ENCODE results near the gene KIAA1958. TPM values are rescaled to one million over a fixed set of nuclear protein-coding genes. Genes with fewer than 3 reads are reported as not detected.

Gene KIAA1958
- total RNA-seq, 1 donor from 2014 or later = 14.2 TPM

DNA sequence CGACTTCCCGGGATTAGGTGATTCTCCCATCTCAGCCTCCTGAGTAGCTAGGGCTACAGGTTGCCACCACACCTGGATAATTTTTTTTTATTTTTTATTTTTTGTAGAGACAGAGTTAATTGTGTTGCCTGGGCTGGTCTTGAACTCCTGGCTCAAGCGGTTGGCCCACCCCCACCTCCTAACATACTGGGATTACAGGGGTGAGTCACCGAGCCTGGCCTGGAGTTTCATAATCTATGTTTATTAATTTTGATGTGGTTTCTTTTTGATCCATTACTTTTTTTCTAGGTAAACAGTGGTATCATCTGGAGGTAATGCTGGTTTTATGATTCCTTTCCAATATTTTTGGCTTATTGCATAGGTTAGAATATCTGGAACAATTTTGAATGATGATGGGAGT lies 54.2 kb downstream of the KIAA1958 start:
- Histone ChIP-seq H3K9me3 (no peaks in the 10 kb centered on the region), H3K4me1 (no peaks in the 10 kb centered on the region), H3K27ac (no peak overlapping the region), H3K27me3 (no peaks in the 10 kb centered on the region), H3K4me3 (no peak overlapping the region), H3K36me3 (no peaks in the 10 kb centered on the region)
- intact Hi-C loops (cut with DNase I) = no loop called here
- ATAC-seq (no peak), DNase-seq (no peak)
- TF ChIP-seq, protein P1, sequence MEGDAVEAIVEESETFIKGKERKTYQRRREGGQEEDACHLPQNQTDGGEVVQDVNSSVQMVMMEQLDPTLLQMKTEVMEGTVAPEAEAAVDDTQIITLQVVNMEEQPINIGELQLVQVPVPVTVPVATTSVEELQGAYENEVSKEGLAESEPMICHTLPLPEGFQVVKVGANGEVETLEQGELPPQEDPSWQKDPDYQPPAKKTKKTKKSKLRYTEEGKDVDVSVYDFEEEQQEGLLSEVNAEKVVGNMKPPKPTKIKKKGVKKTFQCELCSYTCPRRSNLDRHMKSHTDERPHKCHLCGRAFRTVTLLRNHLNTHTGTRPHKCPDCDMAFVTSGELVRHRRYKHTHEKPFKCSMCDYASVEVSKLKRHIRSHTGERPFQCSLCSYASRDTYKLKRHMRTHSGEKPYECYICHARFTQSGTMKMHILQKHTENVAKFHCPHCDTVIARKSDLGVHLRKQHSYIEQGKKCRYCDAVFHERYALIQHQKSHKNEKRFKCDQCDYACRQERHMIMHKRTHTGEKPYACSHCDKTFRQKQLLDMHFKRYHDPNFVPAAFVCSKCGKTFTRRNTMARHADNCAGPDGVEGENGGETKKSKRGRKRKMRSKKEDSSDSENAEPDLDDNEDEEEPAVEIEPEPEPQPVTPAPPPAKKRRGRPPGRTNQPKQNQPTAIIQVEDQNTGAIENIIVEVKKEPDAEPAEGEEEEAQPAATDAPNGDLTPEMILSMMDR (IDR thresholded peaks at IDR 0.05) = no peak

DNA sequence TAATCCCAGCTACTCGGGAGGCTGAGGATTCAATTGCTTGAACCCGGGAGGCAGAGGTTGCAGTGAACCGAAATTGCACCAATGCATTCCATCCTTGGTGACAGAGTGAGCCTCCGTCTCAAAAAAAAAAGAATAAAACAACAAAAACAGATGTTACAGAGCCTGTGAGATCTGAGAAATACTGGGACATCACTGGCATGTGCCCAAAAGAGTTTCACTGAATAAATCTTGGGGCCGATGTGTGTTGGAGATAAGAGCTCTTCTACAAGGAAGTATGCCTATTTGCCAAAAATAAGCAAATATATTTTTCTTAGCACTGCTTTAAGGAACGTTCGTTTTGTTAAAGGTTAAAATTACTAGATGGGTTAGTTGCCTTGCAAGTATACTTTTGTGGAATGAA lies 55.1 kb downstream of the KIAA1958 start:
- Histone ChIP-seq H3K9me3 (no peaks in the 10 kb centered on the region), H3K27ac (no peak overlapping the region), H3K4me1 (no peaks in the 10 kb centered on the region), H3K36me3 (no peaks in the 10 kb centered on the region), H3K27me3 (no peaks in the 10 kb centered on the region), H3K4me3 (no peak overlapping the region)
- ATAC-seq = no peak
- TF ChIP-seq, protein P1 (IDR thresholded peaks at IDR 0.05) = no peak
- intact Hi-C loops (cut with DNase I) = no loop called here
- DNase-seq = no peak

DNA sequence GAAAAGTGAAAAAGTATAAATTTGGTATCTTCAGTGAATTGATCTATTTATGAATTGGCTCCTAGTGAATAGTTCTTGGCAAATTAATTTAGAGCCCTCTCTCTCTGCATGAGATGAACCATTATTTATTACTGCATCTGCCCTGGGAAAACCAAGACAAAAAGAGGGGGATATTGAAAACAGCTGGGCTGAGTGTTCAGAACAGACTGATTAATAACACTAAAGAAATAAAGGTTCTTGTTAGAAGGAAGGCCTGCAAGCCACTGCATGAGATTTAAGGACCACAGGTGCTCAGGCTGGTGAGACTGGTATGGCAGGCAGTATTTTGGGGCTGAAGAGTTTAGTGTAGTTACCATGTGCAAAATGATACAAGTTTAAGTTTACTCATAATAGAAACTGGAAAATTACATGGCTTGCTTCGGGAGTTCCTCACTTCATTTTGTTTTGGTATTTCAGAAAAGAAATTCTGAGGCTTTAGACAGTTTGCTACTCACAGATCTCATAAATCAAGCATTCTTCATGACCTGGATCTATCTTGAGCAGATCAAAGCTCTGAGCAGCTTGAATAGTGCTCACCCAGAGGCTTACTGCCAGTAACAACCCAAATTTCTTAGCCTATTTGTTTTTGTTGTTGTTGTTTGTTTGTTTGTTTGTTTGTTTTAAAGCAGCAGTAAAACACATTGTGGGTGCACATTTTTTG lies 56.1 kb downstream of the KIAA1958 start:
- Histone ChIP-seq H3K9me3 (no peaks in the 10 kb centered on the region), H3K27me3 (no peaks in the 10 kb centered on the region), H3K4me3 (no peak overlapping the region), H3K4me1 (no peaks in the 10 kb centered on the region), H3K27ac (no peak overlapping the region), H3K36me3 (no peaks in the 10 kb centered on the region)
- no peak for ATAC-seq
- intact Hi-C loops (cut with DNase I) = no loop called here
- no peak for DNase-seq
- TF ChIP-seq, protein P1 (IDR thresholded peaks at IDR 0.05) = no peak

DNA sequence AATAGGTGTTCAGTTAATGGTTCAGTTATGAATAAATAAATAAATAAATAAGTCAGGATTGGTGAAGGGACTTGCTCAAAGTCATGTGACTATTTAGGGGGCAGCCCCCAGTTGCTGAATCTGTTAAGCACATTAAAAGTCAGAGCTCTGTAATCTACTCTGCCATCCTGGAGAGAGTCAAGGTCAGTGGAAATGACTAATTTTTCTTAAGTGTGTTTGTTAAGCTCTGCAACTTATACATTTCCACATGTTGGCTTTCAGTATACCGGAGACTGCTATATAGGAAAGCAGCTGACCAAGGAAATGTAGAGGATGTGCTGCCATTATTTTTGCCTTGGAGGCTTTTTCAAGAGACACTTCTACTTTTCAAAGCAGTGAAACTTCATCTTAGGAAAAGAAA lies 57.9 kb downstream of the KIAA1958 start:
- TF ChIP-seq, protein P1 (IDR thresholded peaks at IDR 0.05) = no peak
- no peaks in the 10 kb centered on the region for H3K4me1 ChIP-seq
- intact Hi-C loops (cut with DNase I) = no loop called here
- no peaks in the 10 kb centered on the region for H3K36me3 ChIP-seq
- no peaks in the 10 kb centered on the region for H3K27me3 ChIP-seq
- no peak overlapping the region for H3K27ac ChIP-seq
- H3K9me3 ChIP-seq = no peaks in the 10 kb centered on the region
- DNase-seq (no peak), ATAC-seq (no peak)
- H3K4me3 ChIP-seq = no peak overlapping the region

DNA sequence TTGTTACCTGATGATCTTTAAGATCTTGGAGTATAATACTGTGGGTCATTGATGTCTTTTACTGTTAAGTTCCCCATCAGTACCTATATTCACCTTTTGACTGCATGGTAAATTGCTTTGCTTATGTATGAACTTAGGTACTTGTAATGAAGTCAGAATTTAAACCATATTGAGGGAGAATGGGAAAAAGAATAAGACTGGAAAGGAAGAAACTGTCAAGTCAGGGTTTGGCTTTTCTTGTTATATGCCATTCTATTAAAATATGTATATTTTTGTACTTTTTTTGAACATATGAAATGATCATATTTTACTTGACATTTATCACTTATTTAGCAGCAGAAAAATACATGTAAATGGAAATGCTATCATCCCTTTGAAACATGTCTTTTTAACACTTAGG lies 58.6 kb downstream of the KIAA1958 start:
- ATAC-seq (no peak), DNase-seq (no peak)
- Histone ChIP-seq H3K9me3 (no peaks in the 10 kb centered on the region), H3K27me3 (no peaks in the 10 kb centered on the region), H3K4me1 (no peaks in the 10 kb centered on the region), H3K4me3 (no peak overlapping the region), H3K27ac (no peak overlapping the region), H3K36me3 (no peaks in the 10 kb centered on the region)
- intact Hi-C loops (cut with DNase I) = no loop called here
- TF ChIP-seq, protein P1 (IDR thresholded peaks at IDR 0.05) = no peak
